SH-SY5Y (cell line): Measurements from ENCODE around the gene PELI3.
A peak's percentile ranks its signal among the peaks of the same experiment; 100 is the strongest.

Experiments
- GATA2 ChIP-seq: IDR thresholded peaks from 2 replicates; pipeline ENCODE4 v1.6.1; 2011; ENCODE audit warnings: mild to moderate bottlenecking, low read depth, low read length
- GATA3 ChIP-seq: IDR thresholded peaks from 2 replicates; pipeline ENCODE4 v1.6.1; 2011; ENCODE audit warnings: low read depth, mild to moderate bottlenecking, low read length, moderate library complexity

The PELI3 gene

DNA sequence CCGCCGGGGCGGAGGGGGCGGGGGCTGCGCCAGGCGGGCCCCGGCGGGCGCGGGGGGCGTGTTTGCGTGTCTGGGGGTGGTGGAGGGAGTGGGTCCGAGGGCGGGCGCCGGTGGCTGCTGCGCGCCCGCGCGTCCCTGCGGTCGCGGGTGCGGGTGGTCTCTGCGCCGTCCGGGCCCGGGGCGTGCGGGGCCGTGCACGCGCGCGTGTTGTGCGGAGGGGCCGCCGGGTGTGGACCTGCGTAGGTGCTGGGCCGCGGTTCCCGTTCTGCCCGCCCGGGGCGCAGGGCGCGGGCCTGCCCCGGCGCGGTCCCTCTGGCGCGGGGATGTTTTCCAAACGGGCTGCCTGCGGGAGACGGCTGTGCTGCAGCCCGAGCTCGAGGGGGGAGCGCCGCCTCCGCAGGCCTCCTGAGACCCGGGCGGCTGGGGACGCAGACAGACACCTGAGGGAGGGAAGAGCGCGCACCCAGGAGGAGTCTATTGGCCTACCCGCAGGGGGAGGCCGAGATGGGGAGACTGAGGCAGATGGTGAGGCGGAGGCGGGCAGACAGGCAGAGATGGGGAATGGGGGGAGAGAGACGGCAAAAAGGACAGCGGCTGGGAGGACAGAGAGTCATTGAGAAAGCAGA is 442 bp downstream of the PELI3 start:
- no peak for TF ChIP-seq GATA3
- TF ChIP-seq GATA2: no peak

DNA sequence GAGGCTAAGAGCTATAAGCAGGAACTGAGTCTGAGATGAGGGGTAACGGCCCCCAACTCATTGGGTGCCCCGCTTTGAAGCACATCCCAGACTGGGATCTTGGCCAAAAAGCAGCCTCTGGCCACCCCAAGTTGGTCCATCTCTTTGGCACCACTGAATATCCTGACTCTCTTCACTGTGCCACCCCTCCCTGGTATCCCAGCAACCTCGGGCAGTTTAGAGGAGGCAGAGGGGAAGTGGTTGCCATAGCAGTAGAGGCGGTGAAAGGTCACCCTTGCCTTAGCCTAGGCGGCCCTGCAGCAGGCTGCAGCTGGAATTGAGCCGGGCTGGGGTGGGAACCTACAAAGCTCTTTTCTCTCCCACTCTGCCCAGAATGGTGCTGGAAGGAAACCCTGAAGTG is 1.1 kb downstream of the PELI3 start:
- TF ChIP-seq GATA2 (no peak), GATA3 (no peak)

- TF ChIP-seq GATA2 (no peak), GATA3 (no peak)
These were observed 2.0 kb downstream of the PELI3 start for GRCh38 chr11:66468691-66469090.

- TF ChIP-seq GATA3 (no peak), GATA2 (no peak)
These were observed 2.7 kb downstream of the PELI3 start for GRCh38 chr11:66469441-66469840.

DNA sequence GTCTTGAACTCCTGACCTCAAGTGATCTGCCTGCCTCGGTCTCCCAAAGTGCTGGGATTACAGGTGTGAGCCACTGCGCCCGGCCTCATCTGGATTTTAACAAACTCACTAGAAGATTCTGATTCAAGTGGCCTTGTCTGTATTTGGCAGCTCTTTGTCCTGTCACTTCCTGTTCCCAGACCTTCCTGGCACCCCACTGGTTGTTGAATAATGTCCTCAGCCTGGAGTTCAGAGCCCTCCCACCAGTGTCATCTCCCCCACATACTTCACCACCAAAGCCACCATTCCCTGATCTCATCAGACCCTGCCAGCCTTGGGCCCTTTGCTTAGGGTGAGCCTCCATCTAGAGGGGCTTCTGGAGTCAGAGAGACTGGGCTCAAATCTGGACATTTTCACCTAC is 3.3 kb downstream of the PELI3 start:
- TF ChIP-seq GATA3 (no peak), GATA2 (no peak)

GRCh38 chr11:66471142-66471541 is 4.4 kb downstream of the PELI3 start:
- TF ChIP-seq GATA2 (no peak), GATA3 (no peak)

DNA sequence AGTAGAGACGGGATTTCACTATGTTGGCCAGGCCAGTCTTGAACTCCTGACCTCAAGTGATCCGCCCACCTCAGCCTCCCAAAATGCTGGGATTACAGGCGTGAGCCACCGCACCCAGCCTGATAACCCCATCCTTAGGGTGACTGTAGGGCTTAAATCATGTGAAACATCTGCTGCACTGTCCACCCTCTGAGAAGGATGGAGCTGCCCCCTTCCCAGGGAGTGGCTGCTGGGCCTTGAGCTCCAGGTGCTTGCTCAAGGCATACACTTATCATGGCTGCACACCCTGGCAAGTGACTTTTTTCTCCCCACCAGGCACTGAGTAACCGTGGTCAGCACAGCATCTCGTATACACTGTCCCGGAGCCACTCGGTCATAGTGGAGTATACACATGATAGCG is 5.3 kb downstream of the PELI3 start:
- no peak for TF ChIP-seq GATA2
- no peak for TF ChIP-seq GATA3

- TF ChIP-seq GATA3 (no peak), GATA2 (no peak)
These were observed 6.5 kb downstream of the PELI3 start for GRCh38 chr11:66473167-66473566.

GRCh38 chr11:66473608-66474515 is 7.2 kb downstream of the PELI3 start:
- no peak for TF ChIP-seq GATA2
- no peak for TF ChIP-seq GATA3

GRCh38 chr11:66475349-66476172 is 8.9 kb downstream of the PELI3 start:
- TF ChIP-seq GATA2 (no peak), GATA3 (no peak)

DNA sequence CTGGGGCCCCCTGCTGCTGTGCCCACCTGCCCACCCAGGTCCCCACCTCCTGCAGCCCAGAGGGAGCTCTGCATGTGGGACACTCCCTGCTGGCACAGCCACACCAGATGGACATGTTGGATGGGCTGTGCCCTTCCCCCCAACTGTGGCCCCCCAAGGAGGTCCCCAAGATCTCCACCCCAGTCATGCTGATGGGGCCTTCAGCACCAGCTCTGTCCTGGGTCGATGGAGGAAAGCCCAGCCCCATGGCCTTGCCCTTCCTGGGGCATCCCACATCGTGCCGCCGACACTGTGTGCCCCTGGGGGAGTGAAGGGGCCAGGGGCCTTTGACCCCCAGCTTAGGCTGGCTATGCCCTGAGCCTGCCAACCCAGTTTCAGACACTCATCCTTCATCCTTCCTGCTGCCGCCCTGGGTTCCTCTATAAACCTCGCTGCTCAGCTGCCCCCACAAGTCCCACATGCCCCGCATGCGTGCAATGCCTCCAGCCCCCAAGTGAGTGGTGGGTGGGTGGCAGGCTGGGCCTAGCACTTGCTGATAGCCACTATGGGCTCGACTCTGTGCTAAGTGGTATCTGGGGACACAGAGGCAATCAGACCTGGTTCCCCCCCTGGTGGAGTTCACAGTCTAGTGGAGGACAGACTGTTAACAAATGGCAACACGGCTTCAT is 9.6 kb downstream of the PELI3 start:
- TF ChIP-seq GATA2 (no peak), GATA3 (no peak)

- TF ChIP-seq GATA3 (no peak), GATA2 (no peak)
These were observed 10.1 kb downstream of the PELI3 start for GRCh38 chr11:66476841-66477251.

DNA sequence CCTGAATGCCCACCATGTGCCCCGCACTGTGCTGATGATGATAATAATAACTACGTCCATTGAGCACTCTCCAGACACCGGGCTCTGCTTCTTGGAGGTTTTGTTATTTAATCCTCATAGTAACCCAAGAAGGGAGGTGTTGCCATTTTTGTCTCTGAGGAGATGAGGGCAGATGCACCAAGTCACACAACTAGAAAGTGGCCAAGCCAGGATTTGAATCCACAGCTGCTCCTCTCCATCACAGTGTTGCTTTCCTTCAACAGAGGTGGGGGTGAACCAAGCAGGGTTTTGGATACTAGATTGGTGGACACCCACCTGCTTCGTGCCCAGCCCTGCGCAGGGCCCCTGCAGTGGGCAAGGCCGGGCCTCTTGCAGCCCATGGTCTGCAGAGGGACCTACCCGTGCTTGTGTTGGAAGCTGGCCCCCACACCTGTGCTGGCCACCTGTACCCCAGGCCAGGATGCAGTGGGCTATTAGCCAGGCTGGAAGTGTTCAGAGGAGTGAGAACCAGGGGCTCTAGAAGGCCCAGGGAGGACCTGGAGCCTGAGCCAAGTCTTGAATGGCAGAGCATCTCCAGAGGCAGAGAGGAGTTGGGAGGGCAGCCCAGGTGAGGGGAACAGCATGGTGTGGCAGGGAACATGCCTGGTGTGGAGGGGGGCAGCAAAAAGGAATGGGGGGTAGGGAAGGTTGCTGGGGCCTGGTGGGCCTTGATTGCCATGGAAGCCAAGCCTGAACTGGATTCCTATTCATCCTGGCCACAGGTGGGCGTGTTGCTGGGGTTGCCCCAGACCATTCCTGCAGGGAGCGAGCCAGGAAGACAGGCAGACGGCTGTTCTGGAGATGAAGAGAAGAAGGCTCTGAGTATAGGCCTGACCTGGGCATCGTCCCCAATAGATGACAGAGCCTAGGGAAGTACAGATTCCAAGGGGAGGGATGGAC is 10.8 kb downstream of the PELI3 start:
- TF ChIP-seq GATA3 (no peak), GATA2 (no peak)

DNA sequence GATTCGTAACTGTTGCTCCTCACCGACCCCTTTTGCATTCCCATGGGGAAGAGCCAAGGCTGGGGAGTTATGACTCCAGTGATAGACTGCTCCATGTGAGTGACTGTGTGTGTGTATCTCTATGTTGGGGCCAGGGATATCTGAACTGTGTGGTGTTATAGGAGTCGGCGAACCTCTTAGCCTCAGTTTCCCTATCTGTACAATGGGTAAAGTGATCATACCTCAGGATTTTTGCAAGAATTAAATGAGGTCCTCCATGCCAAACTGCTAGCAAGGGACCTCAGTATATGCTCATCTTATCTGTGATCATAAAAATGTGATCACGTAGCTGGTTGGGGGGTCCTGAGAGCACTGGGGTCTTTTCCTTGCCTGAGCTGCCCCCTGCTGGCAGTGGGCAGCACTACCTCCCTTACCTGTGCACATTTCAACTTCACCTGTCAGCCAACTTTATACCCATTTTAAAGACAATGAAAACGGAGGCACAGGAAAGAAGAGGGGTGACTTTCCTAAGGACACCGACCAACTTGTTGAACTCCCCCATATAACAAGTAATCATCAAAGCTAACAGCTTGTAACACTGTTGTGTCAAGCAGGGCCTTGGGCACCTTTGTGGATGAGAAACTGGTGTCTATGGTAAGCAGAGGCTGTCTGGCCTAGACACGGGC is 12.2 kb downstream of the PELI3 start:
- no peak for TF ChIP-seq GATA3
- TF ChIP-seq GATA2: peak; percentile 16; the same call in 1 of the 2 replicates
